CD14-positive monocyte (primary cell): Measurements from ENCODE around the gene IGFL1. TPM values are rescaled to one million over a fixed set of nuclear protein-coding genes. Genes with fewer than 3 reads are reported as not detected.
A peak's percentile ranks its signal among the peaks of the same experiment; 100 is the strongest.

Experiments used
- DNase-seq, 3 donors: peaks; one replicate each; pipeline ENCODE4 v3.0.0-alpha.2; 2011 to 2022
- H2AFZ ChIP-seq: 2 replicates; pipeline ENCODE4 v1.6.0; 2012; ENCODE audit warnings: mild to moderate bottlenecking, low read depth, low read length, inconsistent platforms; ENCODE audit not compliant: insufficient read depth, poor library complexity, severe bottlenecking
- H3K27ac ChIP-seq, 2 donors: 1 replicate in 1 of 2; 2 replicates in 1 of 2; pipeline ENCODE4 v1.5.1; 2012 to 2013; ENCODE audit warnings: low read length in 2 of 2, control low read depth in 1 of 2, inconsistent platforms in 1 of 2, low read depth in 1 of 2, mild to moderate bottlenecking in 1 of 2
- H3K27me3 ChIP-seq, 2 donors: one replicate each; pipeline versions ENCODE4 v1.6.0 to v1.6.1; 2011 to 2013; ENCODE audit warnings: low read length in 2 of 2; ENCODE audit not compliant: control insufficient read depth in 2 of 2, insufficient read depth in 2 of 2
- H3K36me3 ChIP-seq, 2 donors: replicated peaks in 1 of 2; 1 replicate in 1 of 2; 2 replicates in 1 of 2; pipeline versions ENCODE4 v1.5.1 to v1.6.1; 2012 to 2013; ENCODE audit warnings: low read length in 2 of 2, control low read depth in 1 of 2, inconsistent platforms in 1 of 2, mild to moderate bottlenecking in 1 of 2; ENCODE audit not compliant: insufficient read depth in 2 of 2, control insufficient read depth in 1 of 2
- H3K4me1 ChIP-seq, 2 donors: 1 replicate in 1 of 2; 2 replicates in 1 of 2; pipeline versions ENCODE4 v1.5.1 to v1.6.1; 2012 to 2013; ENCODE audit warnings: low read length in 2 of 2, control low read depth in 1 of 2, inconsistent platforms in 1 of 2, mild to moderate bottlenecking in 1 of 2, moderate library complexity in 1 of 2; ENCODE audit not compliant: insufficient read depth in 2 of 2, control insufficient read depth in 1 of 2
- H3K4me2 ChIP-seq: replicated peaks from 2 replicates; pipeline ENCODE3; 2012; ENCODE audit warnings: low read length, moderate library complexity, mild to moderate bottlenecking; ENCODE audit not compliant: poor library complexity, severe bottlenecking; ENCODE audit errors: extremely low read depth
- H3K4me3 ChIP-seq, 3 experiments: fragments of 200-600 bp in 1 of 3; sonication (generic) in 1 of 3; replicated peaks in 1 of 3; 1 replicate in 2 of 3; 2 replicates in 1 of 3; pipeline ENCODE4 v1.5.1; 2011 to 2013; ENCODE audit warnings: low read length in 3 of 3, mild to moderate bottlenecking in 3 of 3, control low read depth in 2 of 3, low read depth in 2 of 3, inconsistent platforms in 1 of 3, moderate library complexity in 1 of 3
- H3K79me2 ChIP-seq: 2 replicates; pipeline ENCODE4 v1.6.0; 2012; ENCODE audit warnings: mild to moderate bottlenecking, control low read depth, inconsistent platforms, low read length, moderate library complexity; ENCODE audit not compliant: insufficient read depth
- H3K9ac ChIP-seq: 2 replicates; pipeline ENCODE4 v1.6.0; 2017; ENCODE audit warnings: low read length, mild to moderate bottlenecking; ENCODE audit not compliant: insufficient read depth, poor library complexity, severe bottlenecking
- H3K9me3 ChIP-seq, 2 donors: replicated peaks in 1 of 2; 1 replicate in 1 of 2; 2 replicates in 1 of 2; pipeline versions ENCODE4 v1.5.1 to v1.6.1; 2012 to 2013; ENCODE audit warnings: low read length in 2 of 2, control low read depth in 1 of 2; ENCODE audit not compliant: control insufficient read depth in 1 of 2, insufficient read depth in 1 of 2
- H4K20me1 ChIP-seq: 2 replicates; pipeline ENCODE4 v1.6.0; 2012; ENCODE audit warnings: mild to moderate bottlenecking, low read length, control low read depth, moderate library complexity; ENCODE audit not compliant: insufficient read depth
- H3K27ac Mint-ChIP-seq, 7 donors: one replicate each; pipeline ENCODE4 v1.8.0; 2020; ENCODE audit warnings: mild to moderate bottlenecking in 7 of 7, mixed read lengths in 7 of 7, moderate library complexity in 6 of 7, inconsistent platforms in 2 of 7
- H3K27me3 Mint-ChIP-seq, 3 donors: one replicate each; pipeline ENCODE4 v1.8.0; 2021 to 2022; ENCODE audit warnings: low read depth in 3 of 3, mild to moderate bottlenecking in 3 of 3, mixed read lengths in 3 of 3, moderate library complexity in 3 of 3, inconsistent platforms in 1 of 3
- H3K36me3 Mint-ChIP-seq, 2 donors: one replicate each; pipeline ENCODE4 v1.8.0; 2020; ENCODE audit warnings: mixed read lengths in 2 of 2, inconsistent platforms in 1 of 2, mild to moderate bottlenecking in 1 of 2
- H3K4me1 Mint-ChIP-seq: one replicate; pipeline ENCODE4 v1.8.0; 2020; ENCODE audit warnings: mild to moderate bottlenecking, mixed read lengths
- H3K4me3 Mint-ChIP-seq, 2 donors: one replicate each; pipeline ENCODE4 v1.8.0; 2020; ENCODE audit warnings: mild to moderate bottlenecking in 2 of 2, mixed read lengths in 2 of 2, moderate library complexity in 1 of 2
- H3K9me3 Mint-ChIP-seq, 7 donors: one replicate each; pipeline ENCODE4 v1.8.0; 2020 to 2022; ENCODE audit warnings: mixed read lengths in 7 of 7, mild to moderate bottlenecking in 6 of 7, moderate library complexity in 6 of 7, inconsistent platforms in 2 of 7
- CTCF ChIP-seq: fragments of 200-600 bp; IDR thresholded peaks from one replicate; pipeline ENCODE4 v1.8.0; 2022; ENCODE audit warnings: antibody characterized with exemption, mild to moderate bottlenecking
- WGBS: methylation state at CpG from one replicate; pipeline ENCODE4 v1.1.5; 2013; ENCODE audit warnings: missing lambda C conversion rate; ENCODE audit not compliant: insufficient coverage; 5-methylcytosine and 5-hydroxymethylcytosine counted together
- intact Hi-C, 2 donors: fragments of 100-400 bp; cut with micrococcal nuclease; formaldehyde crosslinking; loops; one replicate each; pipeline versions ENCODE4 v1.15.0 to v1.15.1; 2023
- polyA plus RNA-seq, 3 donors: library from polyadenylated mRNA; depleted of rRNA in 1 of 3; unstranded in 2 of 3; stranded (reverse) in 1 of 3; fragments of 300-500 nt in 2 of 3; fragments of >200 nt in 1 of 3; fragmentation: Illumina TruSeq in 2 of 3; gene quantifications; 1 replicate in 2 of 3; 2 replicates in 1 of 3; pipeline ENCODE4 v1.2.3, GENCODE V29; 2012 to 2021

The IGFL1 gene
- polyA plus RNA-seq, 3 donors, result not detected

GRCh38 chr19:46250076-46250735 lies 20.7 kb downstream of the IGFL1 start:
- Mint-ChIP-seq H3K9me3 (no peaks in the 10 kb centered on the region), H3K4me3 (peak overlapping the region in 1 of 2 donors; percentile 33), H3K36me3 (no peaks in the 10 kb centered on the region), H3K4me1 (peaks cover 6% of the 10 kb centered on the region), H3K27me3 (peaks cover 31 to 54% (median 40%) of the 10 kb centered on the region in 3 donors), H3K27ac (no peak overlapping the region)
- H4K20me1 ChIP-seq, result no peaks in the 10 kb centered on the region
- H3K9me3 ChIP-seq, result no peaks in the 10 kb centered on the region
- H3K79me2 ChIP-seq, result no peaks in the 10 kb centered on the region
- intact Hi-C loops, result no loop called here
- no peak overlapping the region for H3K4me3 ChIP-seq
- DNase-seq, result no peak
- no peak for TF ChIP-seq CTCF
- H3K4me2 ChIP-seq, result no peak overlapping the region
- H3K36me3 ChIP-seq, result no peaks in the 10 kb centered on the region
- H3K4me1 ChIP-seq, result peaks cover 0 to 9% of the 10 kb centered on the region in 2 donors
- H2AFZ ChIP-seq, result no peak overlapping the region
- H3K27me3 ChIP-seq, result peaks cover 16 to 20% of the 10 kb centered on the region in 2 donors
- 93% methylated on average over 2 of the region's 3 CpGs for WGBS
- no peak overlapping the region for H3K9ac ChIP-seq
- no peak overlapping the region for H3K27ac ChIP-seq

GRCh38 chr19:46251416-46251815 lies 21.9 kb downstream of the IGFL1 start:
- 67% methylated on average over 3 of the region's 5 CpGs for WGBS
- Mint-ChIP-seq H3K9me3 (no peaks in the 10 kb centered on the region), H3K27ac (no peak overlapping the region), H3K4me1 (peaks cover 10% of the 10 kb centered on the region), H3K4me3 (no peak overlapping the region), H3K36me3 (no peaks in the 10 kb centered on the region), H3K27me3 (peaks cover 27 to 53% (median 40%) of the 10 kb centered on the region in 3 donors)
- H3K4me3 ChIP-seq, result no peak overlapping the region
- H3K27me3 ChIP-seq, result peaks cover 12 to 18% of the 10 kb centered on the region in 2 donors
- H3K4me1 ChIP-seq, result peaks cover 2 to 12% of the 10 kb centered on the region in 2 donors
- no peaks in the 10 kb centered on the region for H4K20me1 ChIP-seq
- no peaks in the 10 kb centered on the region for H3K79me2 ChIP-seq
- no peak overlapping the region for H3K4me2 ChIP-seq
- no peaks in the 10 kb centered on the region for H3K9me3 ChIP-seq
- H3K27ac ChIP-seq, result no peak overlapping the region
- no peaks in the 10 kb centered on the region for H3K36me3 ChIP-seq
- no peak overlapping the region for H3K9ac ChIP-seq
- intact Hi-C loops, result no loop called here
- no peak for TF ChIP-seq CTCF
- DNase-seq, result no peak
- no peak overlapping the region for H2AFZ ChIP-seq
